Neuronal stem cell (in vitro differentiated cells): ENCODE data around the gene SLAMF7.
"Not testable (repeated sequence)": the region's sequence is repeated elsewhere in the genome, so short reads cannot be mapped to it uniquely, and the experiment has no call there.

Source experiments
- DNase-seq: peaks from one replicate; pipeline ENCODE4 v3.0.0-alpha.2; 2013; ENCODE audit warnings: low spot score
- H2AFZ ChIP-seq: one replicate; pipeline ENCODE4 v1.6.1; 2013; ENCODE audit warnings: mild to moderate bottlenecking, low read length, inconsistent platforms
- H2AK5ac ChIP-seq: 2 replicates; pipeline ENCODE4 v1.6.1; 2013; ENCODE audit warnings: low read depth, mild to moderate bottlenecking, inconsistent platforms, low read length, moderate library complexity, mixed read lengths
- H2BK120ac ChIP-seq: 2 replicates; pipeline ENCODE4 v1.6.1; 2013; ENCODE audit warnings: low read depth, mild to moderate bottlenecking, inconsistent platforms, low read length, moderate library complexity, mixed read lengths
- H2BK12ac ChIP-seq: one replicate; pipeline ENCODE4 v1.6.1; 2013; ENCODE audit warnings: low read length, inconsistent platforms
- H2BK15ac ChIP-seq: 2 replicates; pipeline ENCODE4 v1.6.1; 2013; ENCODE audit warnings: mild to moderate bottlenecking, low read length, inconsistent platforms, mixed read lengths
- H2BK5ac ChIP-seq: one replicate; pipeline ENCODE4 v1.6.1; 2013; ENCODE audit warnings: inconsistent platforms, mild to moderate bottlenecking, low read length, moderate library complexity
- H3K14ac ChIP-seq: one replicate; pipeline ENCODE4 v1.6.1; 2013; ENCODE audit warnings: low read length, inconsistent platforms
- H3K18ac ChIP-seq: 2 replicates; pipeline ENCODE4 v1.6.1; 2013; ENCODE audit warnings: low read length, inconsistent platforms
- H3K23ac ChIP-seq: 2 replicates; pipeline ENCODE4 v1.6.1; 2013; ENCODE audit warnings: low read depth, mild to moderate bottlenecking, mixed read lengths, low read length, inconsistent platforms; ENCODE audit not compliant: poor library complexity
- H3K27ac ChIP-seq: replicated peaks from 3 replicates; pipeline ENCODE4 v1.5.1; 2013; ENCODE audit warnings: low read length, inconsistent platforms
- H3K27me3 ChIP-seq, 3 experiments: 2 replicates each; pipeline ENCODE4 v1.6.1; 2013; ENCODE audit warnings: low read length in 3 of 3, mild to moderate bottlenecking in 2 of 3, inconsistent platforms in 1 of 3, low read depth in 1 of 3, mixed read lengths in 1 of 3, moderate library complexity in 1 of 3; ENCODE audit not compliant: control insufficient read depth in 3 of 3, insufficient read depth in 3 of 3
- H3K36me3 ChIP-seq, 2 donors: replicated peaks in 1 of 2; 2 replicates each; pipeline ENCODE4 v1.6.1; 2013; ENCODE audit warnings: low read length in 2 of 2; ENCODE audit not compliant: control insufficient read depth in 2 of 2, insufficient read depth in 2 of 2
- H3K4ac ChIP-seq: 2 replicates; pipeline ENCODE4 v1.6.1; 2013; ENCODE audit warnings: inconsistent platforms, mild to moderate bottlenecking, low read length, moderate library complexity
- H3K4me1 ChIP-seq, 2 donors: 1 replicate in 1 of 2; 2 replicates in 1 of 2; pipeline ENCODE4 v1.6.1; 2013; ENCODE audit warnings: low read length in 2 of 2, low read depth in 1 of 2; ENCODE audit not compliant: control insufficient read depth in 2 of 2, insufficient read depth in 1 of 2
- H3K4me2 ChIP-seq: one replicate; pipeline ENCODE4 v1.6.1; 2013; ENCODE audit warnings: mild to moderate bottlenecking, low read length, inconsistent platforms; ENCODE audit not compliant: insufficient read depth, poor library complexity, severe bottlenecking
- H3K4me3 ChIP-seq, 2 donors: 2 replicates each; pipeline ENCODE4 v1.5.1; 2013; ENCODE audit warnings: low read length in 2 of 2, mild to moderate bottlenecking in 2 of 2, inconsistent platforms in 1 of 2, moderate library complexity in 1 of 2
- H3K79me1 ChIP-seq: one replicate; pipeline ENCODE4 v1.6.1; 2013; ENCODE audit warnings: low read depth, mild to moderate bottlenecking, inconsistent platforms, low read length, moderate library complexity
- H3K9ac ChIP-seq: one replicate; pipeline ENCODE4 v1.6.1; 2013; ENCODE audit warnings: mild to moderate bottlenecking, low read depth, low read length, inconsistent platforms; ENCODE audit not compliant: poor library complexity
- H3K9me3 ChIP-seq, 2 donors: replicated peaks in 1 of 2; 2 replicates each; pipeline versions ENCODE3 to v1.6.1; 2013; ENCODE audit warnings: low read length in 2 of 2, mild to moderate bottlenecking in 2 of 2, inconsistent platforms in 1 of 2, low read depth in 1 of 2, mixed read lengths in 1 of 2, moderate library complexity in 1 of 2; ENCODE audit not compliant: control insufficient read depth in 2 of 2, insufficient read depth in 1 of 2
- H4K8ac ChIP-seq: one replicate; pipeline ENCODE4 v1.6.1; 2013; ENCODE audit warnings: low read depth, mild to moderate bottlenecking, inconsistent platforms, low read length, moderate library complexity
- H4K91ac ChIP-seq: one replicate; pipeline ENCODE4 v1.6.1; 2013; ENCODE audit warnings: low read length, low read depth, mild to moderate bottlenecking, inconsistent platforms; ENCODE audit not compliant: poor library complexity
- WGBS, 2 donors: extraction: QIAGEN DNeasy Blood & Tissue Kit; methylation state at CpG; one replicate each; pipeline ENCODE4 v1.1.7; 2013; ENCODE audit warnings: missing lambda C conversion rate in 2 of 2, mixed read lengths in 1 of 2; ENCODE audit not compliant: insufficient read length in 2 of 2, insufficient replicate concordance in 1 of 2; ENCODE audit errors: extremely low coverage in 2 of 2; 5-methylcytosine and 5-hydroxymethylcytosine counted together

SLAMF7 gene

GRCh38 chr1:160705212-160705621 lies 33.8 kb upstream of the SLAMF7 start:
- H3K9me3 ChIP-seq, H2BK12ac ChIP-seq, H3K14ac ChIP-seq, H2BK15ac ChIP-seq, H3K4me3 ChIP-seq, H3K79me1 ChIP-seq, H4K8ac ChIP-seq, H3K23ac ChIP-seq, H3K18ac ChIP-seq, H3K4me1 ChIP-seq, H2AFZ ChIP-seq, H3K36me3 ChIP-seq, H3K27me3 ChIP-seq, H2BK120ac ChIP-seq, H4K91ac ChIP-seq, H3K27ac ChIP-seq, H2AK5ac ChIP-seq, H3K4ac ChIP-seq, DNase-seq, H3K4me2 ChIP-seq, H3K9ac ChIP-seq, H2BK5ac ChIP-seq: not testable (repeated sequence)
- WGBS, 2 donors, result no CpG with 5 or more reads among the region's 3 CpGs

- H3K9me3 ChIP-seq, result no peaks in the 10 kb centered on the region
- no peak overlapping the region for H3K4ac ChIP-seq
- H4K8ac ChIP-seq, result no peak overlapping the region
- DNase-seq, result no peak
- H2BK12ac ChIP-seq, result no peak overlapping the region
- H3K9ac ChIP-seq, result no peak overlapping the region
- no peak overlapping the region for H2BK15ac ChIP-seq
- no peaks in the 10 kb centered on the region for H3K36me3 ChIP-seq
- H3K18ac ChIP-seq, result no peak overlapping the region
- H3K79me1 ChIP-seq, result no peaks in the 10 kb centered on the region
- no peak overlapping the region for H2AK5ac ChIP-seq
- no peak overlapping the region for H2BK120ac ChIP-seq
- no peak overlapping the region for H2AFZ ChIP-seq
- peaks cover 0 to 2% (median 0%) of the 10 kb centered on the region in 3 experiments for H3K27me3 ChIP-seq
- no peak overlapping the region for H3K27ac ChIP-seq
- H4K91ac ChIP-seq, result no peak overlapping the region
- no peak overlapping the region for H3K14ac ChIP-seq
- no peak overlapping the region for H3K4me3 ChIP-seq
- peaks cover 0 to 7% of the 10 kb centered on the region in 2 donors for H3K4me1 ChIP-seq
- no peak overlapping the region for H3K23ac ChIP-seq
- no peak overlapping the region for H2BK5ac ChIP-seq
- H3K4me2 ChIP-seq, result no peak overlapping the region
Measured at GRCh38 chr1:160705742-160706141, 33.3 kb upstream of the SLAMF7 start.

GRCh38 chr1:160706526-160707235 lies 32.4 kb upstream of the SLAMF7 start:
- Histone ChIP-seq H3K18ac (no peak overlapping the region), H2BK120ac (no peak overlapping the region), H2BK12ac (no peak overlapping the region), H2AFZ (no peak overlapping the region), H2BK5ac (no peak overlapping the region), H2AK5ac (no peak overlapping the region), H3K27ac (no peak overlapping the region), H3K9me3 (no peaks in the 10 kb centered on the region), H3K4ac (no peak overlapping the region), H3K9ac (no peak overlapping the region), H3K14ac (no peak overlapping the region), H3K36me3 (no peaks in the 10 kb centered on the region), H3K79me1 (no peaks in the 10 kb centered on the region), H3K27me3 (peaks cover 0 to 5% (median 2%) of the 10 kb centered on the region in 3 experiments), H4K91ac (no peak overlapping the region), H3K23ac (no peak overlapping the region), H3K4me2 (no peak overlapping the region), H3K4me1 (peaks cover 0 to 6% of the 10 kb centered on the region in 2 donors), H3K4me3 (no peak overlapping the region), H4K8ac (no peak overlapping the region), H2BK15ac (no peak overlapping the region)
- WGBS, 2 donors, result no CpG with 5 or more reads among the region's 4 CpGs
- DNase-seq, result no peak

- Histone ChIP-seq H3K23ac (no peak overlapping the region), H3K27ac (no peak overlapping the region), H3K18ac (no peak overlapping the region), H2AFZ (no peak overlapping the region), H3K79me1 (no peaks in the 10 kb centered on the region), H3K27me3 (peaks cover 0 to 5% (median 2%) of the 10 kb centered on the region in 3 experiments), H3K14ac (no peak overlapping the region), H3K4me1 (peaks cover 0 to 1% of the 10 kb centered on the region in 2 donors), H3K9me3 (no peaks in the 10 kb centered on the region), H2BK12ac (no peak overlapping the region), H2BK5ac (no peak overlapping the region), H2BK15ac (no peak overlapping the region), H3K36me3 (no peaks in the 10 kb centered on the region), H2AK5ac (no peak overlapping the region), H3K9ac (no peak overlapping the region), H4K8ac (no peak overlapping the region), H4K91ac (no peak overlapping the region), H2BK120ac (no peak overlapping the region), H3K4ac (no peak overlapping the region), H3K4me2 (no peak overlapping the region), H3K4me3 (no peak overlapping the region)
- WGBS, 2 donors, result 100% methylated on average over 1 of the region's 8 CpGs; no CpG with 5 or more reads in 1 of the 2 donors
- no peak for DNase-seq
Measured at GRCh38 chr1:160707236-160708064, 31.6 kb upstream of the SLAMF7 start.
